LNCAP (cell line): ENCODE data around the gene SWAP70.

Source experiments
- TF ChIP-seq, protein P1 (sequence below): fragments of 450-650 bp; IDR thresholded peaks from 2 replicates; pipeline ENCODE4 v1.5.1; 2017; ENCODE audit warnings: mild to moderate bottlenecking

Gene SWAP70

DNA sequence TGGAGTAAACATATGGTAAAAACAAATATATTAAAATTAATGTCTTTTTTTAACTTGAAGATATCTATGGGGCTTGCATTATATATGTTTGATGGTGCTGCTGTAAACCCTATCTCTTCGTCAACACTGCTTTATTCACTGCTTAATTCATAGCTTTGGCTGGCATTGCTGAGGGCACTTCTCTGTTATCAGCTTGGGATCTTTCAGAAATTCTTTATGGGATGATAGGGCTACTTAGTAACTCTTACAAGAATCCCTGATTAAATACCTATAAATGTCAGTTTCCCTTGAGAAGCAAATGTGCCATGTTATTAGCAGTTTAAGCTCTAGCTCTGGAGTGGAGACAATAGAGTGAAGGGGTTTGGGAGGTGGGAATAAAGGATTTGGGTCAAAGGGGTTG lies 112.3 kb downstream of the SWAP70 start:
- TF ChIP-seq, protein P1, sequence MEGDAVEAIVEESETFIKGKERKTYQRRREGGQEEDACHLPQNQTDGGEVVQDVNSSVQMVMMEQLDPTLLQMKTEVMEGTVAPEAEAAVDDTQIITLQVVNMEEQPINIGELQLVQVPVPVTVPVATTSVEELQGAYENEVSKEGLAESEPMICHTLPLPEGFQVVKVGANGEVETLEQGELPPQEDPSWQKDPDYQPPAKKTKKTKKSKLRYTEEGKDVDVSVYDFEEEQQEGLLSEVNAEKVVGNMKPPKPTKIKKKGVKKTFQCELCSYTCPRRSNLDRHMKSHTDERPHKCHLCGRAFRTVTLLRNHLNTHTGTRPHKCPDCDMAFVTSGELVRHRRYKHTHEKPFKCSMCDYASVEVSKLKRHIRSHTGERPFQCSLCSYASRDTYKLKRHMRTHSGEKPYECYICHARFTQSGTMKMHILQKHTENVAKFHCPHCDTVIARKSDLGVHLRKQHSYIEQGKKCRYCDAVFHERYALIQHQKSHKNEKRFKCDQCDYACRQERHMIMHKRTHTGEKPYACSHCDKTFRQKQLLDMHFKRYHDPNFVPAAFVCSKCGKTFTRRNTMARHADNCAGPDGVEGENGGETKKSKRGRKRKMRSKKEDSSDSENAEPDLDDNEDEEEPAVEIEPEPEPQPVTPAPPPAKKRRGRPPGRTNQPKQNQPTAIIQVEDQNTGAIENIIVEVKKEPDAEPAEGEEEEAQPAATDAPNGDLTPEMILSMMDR = no peak

DNA sequence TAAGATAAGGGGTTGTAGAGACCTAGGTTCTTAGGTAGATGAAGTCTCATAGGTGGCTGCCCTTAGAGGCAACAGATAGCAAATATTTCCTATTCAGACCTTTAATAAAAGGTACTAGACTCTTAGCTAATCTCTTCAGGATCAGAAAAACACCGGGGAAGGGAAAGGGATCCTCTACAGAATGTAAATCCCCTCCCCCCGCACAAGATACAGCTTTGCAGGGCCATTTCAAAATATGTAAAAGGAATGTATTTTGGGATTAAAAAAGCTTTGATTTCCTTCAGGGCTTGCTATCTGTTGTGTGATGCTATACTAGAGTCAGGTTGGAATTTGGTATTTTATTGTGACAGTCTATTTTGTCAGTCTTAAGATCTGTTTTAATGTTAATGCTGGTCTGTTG lies 113.2 kb downstream of the SWAP70 start:
- TF ChIP-seq, protein P1 = no peak

DNA sequence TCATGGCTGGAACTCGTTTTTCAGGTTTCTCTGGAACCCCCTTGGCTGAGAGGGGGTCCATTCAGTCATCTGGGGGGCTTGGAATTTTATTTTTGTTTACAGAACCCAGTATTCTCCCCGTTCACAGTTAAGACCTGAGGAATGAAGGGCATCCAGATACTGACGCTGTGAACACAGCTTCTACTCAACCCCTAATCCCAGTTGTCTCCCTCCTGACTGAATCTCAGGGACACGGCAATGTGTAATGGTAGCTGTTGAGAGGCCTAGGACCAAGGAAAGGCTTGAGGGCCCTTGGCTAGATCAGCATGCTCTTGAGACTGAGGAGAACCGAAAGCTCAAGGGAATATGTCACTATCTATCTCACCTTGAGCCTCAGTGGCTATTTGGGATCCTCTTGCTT lies 113.6 kb downstream of the SWAP70 start:
- TF ChIP-seq, protein P1 = no peak

DNA sequence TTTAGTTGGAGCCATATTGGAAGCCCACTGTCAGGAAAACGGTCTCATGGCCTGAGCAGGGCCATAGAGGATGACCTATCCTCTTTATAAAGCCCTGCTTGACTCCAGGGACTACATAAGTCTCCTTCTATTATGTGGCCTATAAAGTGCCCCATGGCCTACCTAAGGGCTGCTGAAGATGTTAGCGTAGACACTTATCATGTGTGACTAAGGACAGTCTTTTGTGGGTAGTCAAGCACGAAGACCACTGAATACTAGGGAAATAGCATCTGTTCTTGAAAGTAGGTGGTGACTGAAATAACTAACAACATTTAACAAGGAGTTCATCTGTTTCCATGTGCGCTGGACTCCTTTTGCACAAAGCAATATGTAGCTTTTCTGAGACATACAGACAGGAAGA lies 117.1 kb downstream of the SWAP70 start:
- TF ChIP-seq, protein P1 = no peak

DNA sequence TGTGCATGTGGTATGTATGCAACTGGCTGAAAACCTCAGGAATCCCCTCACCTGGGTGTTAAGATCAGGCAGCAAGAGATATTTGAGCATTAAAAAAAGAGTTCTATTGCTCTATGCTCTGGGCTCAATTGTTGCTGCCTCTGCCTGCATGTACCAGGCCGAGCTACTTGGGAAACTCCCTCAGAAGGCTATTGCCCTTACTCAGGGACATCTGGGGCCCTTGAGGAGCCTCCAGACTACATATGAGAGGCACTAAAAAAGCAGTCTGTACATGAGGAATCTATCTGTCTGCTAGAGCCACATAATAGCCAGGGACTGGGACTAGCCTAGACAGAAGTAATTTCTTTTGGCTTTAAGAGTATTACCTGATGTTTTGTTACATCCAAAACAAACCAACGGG lies 120.1 kb downstream of the SWAP70 start:
- TF ChIP-seq, protein P1 = no peak

DNA sequence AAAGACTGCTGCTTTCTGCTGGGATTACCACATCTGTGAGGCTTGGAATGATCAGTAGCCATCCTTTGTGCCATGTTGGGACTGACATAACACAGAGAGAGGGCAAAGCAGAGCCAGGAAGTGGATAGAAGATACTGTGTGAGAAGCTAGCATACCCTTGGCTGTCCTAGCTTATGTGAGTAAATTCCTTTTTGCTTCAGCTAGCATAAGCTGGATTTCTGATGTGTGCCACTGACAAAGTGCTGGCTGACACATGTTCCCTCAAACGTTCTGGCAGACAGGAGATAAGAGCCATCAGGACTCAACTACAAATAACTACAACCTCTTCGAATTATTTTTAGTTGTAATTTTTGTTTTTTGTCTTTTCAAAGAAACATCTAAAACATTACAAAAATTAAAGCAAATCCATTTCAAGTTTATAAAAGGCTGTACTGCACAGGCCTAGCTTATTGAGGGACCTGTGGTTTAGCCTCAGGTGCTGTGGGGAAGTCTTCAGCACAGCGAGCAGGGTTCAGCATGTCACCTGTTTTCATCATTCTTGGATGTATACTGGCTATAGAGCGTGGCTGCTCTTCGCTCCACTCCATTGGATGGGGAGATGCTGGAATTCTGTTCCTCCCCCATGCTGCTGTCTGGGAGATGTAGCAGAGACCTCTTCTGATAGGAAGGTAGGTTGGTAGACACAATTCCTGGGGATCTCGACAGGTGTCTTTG lies 120.9 kb downstream of the SWAP70 start:
- TF ChIP-seq, protein P1 = no peak

DNA sequence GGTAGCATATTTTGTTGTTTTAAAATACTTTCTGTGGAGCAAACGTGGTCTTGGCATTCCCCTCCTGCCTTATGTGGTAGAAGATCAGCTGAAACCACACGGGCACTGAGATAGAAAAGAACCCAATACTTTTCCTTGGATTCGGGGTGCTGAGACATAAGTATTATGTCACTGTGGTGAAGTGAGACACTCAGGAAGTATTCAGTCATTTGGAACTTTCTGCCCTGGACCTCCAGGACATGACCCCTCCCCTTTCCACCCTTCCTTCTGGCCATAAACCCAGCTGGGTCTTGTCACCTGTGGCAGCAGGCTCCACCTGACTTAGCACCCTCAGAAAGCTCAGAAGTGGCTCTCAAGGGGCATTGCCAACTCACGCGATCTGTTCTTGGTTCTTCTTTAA lies 123.4 kb downstream of the SWAP70 start:
- TF ChIP-seq, protein P1 = no peak
